GM18499 (cell line): Measurements from ENCODE around the gene PLEKHG3.

Source experiments
- ATAC-seq: cut with Tn5 transposase; IDR thresholded peaks from one replicate; pipeline ENCODE4 v1.9.1; 2021; ENCODE audit warnings: moderate number of reproducible peaks; ENCODE audit not compliant: insufficient read depth, unreplicated experiment

The PLEKHG3 gene

DNA sequence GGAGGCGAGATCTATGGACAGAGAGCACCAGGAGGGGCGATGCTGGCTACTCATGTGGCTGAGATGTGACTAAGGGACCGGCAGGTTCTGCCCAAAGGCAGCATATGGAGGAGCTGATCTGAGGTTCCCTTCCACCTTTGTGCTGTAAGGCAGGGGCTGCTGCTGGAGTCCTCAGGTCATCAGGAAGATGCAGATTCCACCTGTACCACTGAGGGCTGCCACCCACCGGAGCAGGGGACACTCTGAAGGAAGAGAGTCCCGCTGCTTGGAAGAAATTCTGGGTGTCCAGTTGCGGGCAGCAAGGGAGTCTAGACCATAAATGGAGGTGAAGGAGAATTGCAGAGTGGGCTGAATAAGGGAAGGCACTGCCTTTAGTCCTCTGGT, 55.3 kb downstream of the PLEKHG3 start:
- no peak for ATAC-seq

- no peak for ATAC-seq
These were observed 56.0 kb downstream of the PLEKHG3 start for GRCh38 chr14:64760146-64760755.

GRCh38 chr14:64760916-64761315, 56.7 kb downstream of the PLEKHG3 start:
- no peak for ATAC-seq

DNA sequence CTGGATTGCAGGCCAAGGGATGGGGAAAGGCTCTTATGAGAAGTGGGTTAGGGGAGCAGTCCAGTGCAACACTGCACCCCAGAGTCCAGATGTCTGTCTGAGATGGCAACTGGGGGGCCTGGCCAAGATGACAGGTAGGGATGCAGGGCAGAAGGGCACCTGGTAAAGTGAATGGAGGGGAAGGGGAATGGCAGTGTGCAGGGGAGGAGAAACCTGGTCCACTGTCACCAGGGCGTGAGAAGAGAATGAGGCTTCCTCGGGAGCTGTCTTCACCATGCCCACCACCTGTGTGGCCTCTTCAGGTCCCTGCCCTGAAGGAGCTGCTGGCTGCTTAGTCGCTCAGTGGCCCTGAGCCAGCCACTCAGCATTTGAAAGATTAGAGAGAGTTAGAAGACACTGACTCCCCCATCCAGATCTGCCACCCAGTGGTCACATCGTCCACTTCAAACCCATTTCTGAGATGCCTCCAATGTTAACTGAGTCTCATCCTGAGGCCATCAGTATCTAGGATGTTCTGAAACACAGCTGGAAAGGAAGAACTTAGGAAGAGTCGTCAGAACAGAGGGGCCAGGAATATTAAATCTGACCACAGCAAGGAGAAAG, 57.3 kb downstream of the PLEKHG3 start:
- ATAC-seq = no peak

DNA sequence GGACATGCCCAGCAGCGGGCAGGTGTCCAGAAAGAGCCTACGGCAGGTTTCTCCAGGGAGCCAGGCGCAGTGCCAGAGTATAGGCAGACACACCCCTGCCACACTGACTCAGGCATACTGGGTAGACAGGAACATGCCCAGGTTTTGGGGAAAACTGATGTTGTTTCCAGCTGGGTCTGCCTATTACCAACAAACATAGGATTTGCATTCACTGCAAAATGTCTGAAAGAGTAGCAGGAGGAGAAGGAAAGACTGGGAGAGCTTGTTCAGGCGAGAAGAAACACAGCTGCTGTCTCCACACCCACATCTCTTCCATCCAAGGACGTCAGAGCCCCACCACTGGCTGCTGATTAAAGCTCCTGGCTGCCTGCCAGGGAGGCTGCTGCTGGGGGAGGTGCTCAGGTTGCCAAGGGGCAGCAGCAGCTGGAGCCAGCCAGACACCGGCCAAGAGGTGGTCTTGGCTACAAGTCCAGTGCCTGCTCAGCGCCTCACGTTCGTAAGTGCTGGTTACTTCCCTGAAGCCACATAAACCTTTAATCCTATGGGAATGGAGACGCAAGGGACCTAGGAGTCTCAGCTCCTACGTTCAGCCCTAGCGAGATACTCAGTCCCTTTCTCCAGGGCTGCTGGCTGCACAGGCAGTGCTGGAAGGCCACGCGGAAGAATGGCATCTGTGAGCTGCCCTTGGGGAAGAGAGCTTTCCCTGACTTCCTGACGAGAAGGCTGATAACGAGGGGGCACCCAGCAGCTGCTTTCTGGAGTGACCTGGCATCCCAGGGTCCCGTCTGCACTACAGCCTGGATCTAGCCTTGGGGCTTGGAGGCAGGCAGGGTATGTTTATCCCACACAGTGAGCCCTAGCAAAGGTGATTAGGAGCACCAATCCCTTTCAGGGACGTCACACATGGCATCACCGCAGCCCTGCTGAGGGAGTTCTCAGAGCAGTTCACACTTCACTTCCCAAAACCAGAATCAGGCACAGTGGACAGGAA, 58.1 kb downstream of the PLEKHG3 start:
- ATAC-seq = no peak

DNA sequence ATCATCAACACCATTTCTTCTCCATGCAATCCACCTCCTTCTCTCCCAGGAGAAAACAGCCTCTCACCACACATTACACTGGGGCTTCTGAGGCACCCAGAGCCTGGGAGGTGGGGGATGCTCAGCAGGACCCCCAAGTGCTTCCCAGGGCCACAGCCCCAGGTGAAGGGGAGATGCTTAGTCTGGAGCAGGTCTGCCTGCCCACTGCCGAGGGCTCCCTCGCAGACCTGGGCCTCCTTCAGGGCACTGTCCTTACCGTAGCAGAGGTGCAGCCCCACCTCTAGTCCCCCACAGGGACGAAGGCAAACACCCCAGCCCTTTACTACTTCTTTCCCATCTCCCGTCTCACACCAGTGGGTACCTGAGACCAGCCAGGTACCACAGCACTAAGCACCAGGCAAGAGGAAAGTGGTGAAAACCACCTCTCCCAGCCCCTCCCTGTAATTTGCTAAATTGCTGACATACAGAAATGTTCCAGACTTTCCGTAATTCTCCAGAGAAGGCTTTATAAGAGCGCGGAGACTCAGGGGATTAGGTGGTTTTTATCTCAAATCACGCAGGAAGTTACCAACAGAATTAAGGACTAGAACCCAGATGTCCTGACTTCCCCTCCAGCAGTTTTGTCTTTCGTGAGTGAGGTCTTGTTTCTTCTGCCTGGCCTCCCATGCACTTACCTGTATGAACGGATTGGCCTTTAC, 59.0 kb downstream of the PLEKHG3 start:
- no peak for ATAC-seq

- no peak for ATAC-seq
These were observed 59.8 kb downstream of the PLEKHG3 start for GRCh38 chr14:64763801-64764621.

GRCh38 chr14:64764641-64765520, 60.7 kb downstream of the PLEKHG3 start:
- ATAC-seq = no peak

DNA sequence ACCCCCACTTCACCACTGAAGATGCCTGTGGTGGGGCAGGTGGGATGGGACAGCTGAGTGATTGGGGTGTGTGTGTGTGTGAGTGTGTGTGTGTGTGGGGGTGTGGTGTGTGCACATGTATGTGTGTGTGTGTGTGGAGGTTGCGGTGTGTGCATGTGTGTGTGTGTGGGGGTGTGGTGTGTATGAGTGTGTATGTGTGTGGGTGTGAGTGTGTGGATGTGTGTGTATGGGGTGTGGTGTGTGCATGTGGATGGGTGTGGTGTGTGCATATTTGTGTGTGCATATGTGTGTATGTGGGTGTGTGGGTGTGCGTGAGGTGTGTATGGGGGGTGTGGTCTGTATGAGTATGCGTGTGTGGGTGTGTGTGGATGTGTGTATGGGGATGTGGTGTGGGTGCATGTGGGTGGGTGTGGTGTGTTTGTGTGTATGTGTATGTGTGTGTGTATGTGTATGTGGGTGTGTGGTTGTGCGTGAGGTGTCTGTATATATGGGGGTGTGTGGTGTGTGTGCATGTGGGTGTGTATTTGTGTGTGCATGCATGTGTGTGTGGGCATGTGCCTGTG, 61.6 kb downstream of the PLEKHG3 start:
- ATAC-seq = no peak

GRCh38 chr14:64766430-64767151, 62.4 kb downstream of the PLEKHG3 start:
- ATAC-seq = no peak

GRCh38 chr14:64767215-64767964, 63.2 kb downstream of the PLEKHG3 start:
- ATAC-seq = no peak

GRCh38 chr14:64768401-64769095, 64.3 kb downstream of the PLEKHG3 start:
- ATAC-seq = no peak

DNA sequence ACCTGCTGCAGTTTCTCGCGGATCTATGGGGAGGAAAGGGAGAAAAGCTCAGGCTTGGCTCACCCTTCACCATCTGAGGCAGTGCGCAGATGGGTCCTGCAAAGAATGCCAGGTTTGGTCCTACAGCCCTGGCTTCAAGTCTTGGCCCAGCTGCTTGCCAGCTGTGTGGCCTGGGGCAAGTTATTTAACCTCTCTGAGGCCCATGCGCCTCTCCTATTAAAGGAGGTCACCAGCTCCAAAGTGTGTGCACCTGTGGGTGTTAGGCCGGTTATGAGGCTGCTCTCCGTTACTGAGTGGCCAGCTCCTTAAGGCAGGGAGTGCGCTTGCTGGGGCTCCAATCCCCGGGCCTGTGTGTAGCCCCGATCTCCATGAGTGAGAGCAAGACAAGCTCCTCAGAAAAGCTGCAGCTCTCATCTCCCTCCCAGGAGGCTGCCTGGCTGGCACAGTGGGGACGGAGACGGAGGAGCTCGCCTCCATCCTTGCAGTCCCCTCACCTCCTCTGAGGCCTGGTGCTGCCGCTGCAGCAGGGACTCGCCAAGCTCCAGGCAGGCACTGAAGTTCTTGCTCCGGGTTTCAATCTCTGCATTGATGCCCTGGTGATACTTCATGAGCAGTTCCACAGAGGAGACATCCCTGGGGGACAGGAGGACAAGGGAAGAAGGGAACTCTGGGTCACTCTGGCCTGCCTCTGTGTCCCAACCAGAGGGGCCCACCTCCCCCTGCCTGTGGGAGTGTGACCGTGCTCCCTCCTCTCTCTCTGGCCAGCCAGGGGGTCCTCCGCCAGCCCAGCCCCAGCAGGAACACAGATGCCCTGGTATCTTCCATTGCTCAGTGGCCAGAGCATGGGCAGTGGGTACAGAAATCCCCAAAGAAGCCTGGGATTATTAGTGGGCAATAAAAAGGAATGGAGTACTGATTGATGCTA, 65.1 kb downstream of the PLEKHG3 start:
- no peak for ATAC-seq

- no peak for ATAC-seq
These were observed 66.5 kb downstream of the PLEKHG3 start for GRCh38 chr14:64770751-64771150.

DNA sequence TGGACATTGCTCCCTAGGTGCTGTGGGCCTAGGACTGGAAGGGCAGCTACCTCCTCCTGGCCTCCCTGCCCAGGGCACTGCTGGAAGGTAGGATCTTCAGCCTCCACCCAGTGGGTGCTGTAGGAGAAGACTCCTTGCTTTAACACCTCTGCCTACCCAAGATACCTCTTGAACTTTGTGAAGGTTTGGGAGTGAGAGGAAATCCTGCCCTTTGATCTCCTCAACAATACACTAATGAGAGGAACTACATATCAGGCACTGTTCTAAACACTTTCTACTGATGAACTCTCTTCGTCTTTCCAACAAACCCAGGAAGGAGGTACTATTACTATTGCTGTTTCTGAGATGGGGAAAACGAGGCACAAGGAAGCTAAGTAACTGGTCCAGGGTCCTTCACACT, 66.9 kb downstream of the PLEKHG3 start:
- no peak for ATAC-seq
